Measurements from ENCODE around the gene CPSF3. TPM values are rescaled to one million over a fixed set of nuclear protein-coding genes. Genes with fewer than 3 reads are reported as not detected.

The CPSF3 gene
- total and polyA plus RNA-seq, 9 of the 15 experiments (the other 6 are each of a cell fraction or from before 2014, with no cell fraction given): 54.2 to 151 (median 94.5) TPM

- no TSS peak for BruUV-seq (replicated peaks)
- in situ Hi-C loops (cut with MboI) (no loop called here), intact Hi-C loops (cut with micrococcal nuclease) (no loop called here)
- Histone ChIP-seq H3K27ac (ENCODE audit: extremely low read depth, low read depth, low read length) (no peak overlapping the region), H3K79me2 (ENCODE audit: control insufficient read depth, insufficient read depth, low read length) (no peaks in the 10 kb centered on the region), H3K36me3 (ENCODE audit: control insufficient read depth, insufficient read depth, low read length) (peaks cover 86% of the 10 kb centered on the region), H3K4me2 (ENCODE audit: insufficient read depth, low read length) (no peak overlapping the region), H3K4me3 (no peak overlapping the region), H3K9me1 (ENCODE audit: control insufficient read depth, insufficient read depth, low read length) (no peaks in the 10 kb centered on the region), H4K20me1 (replicated peaks; ENCODE audit: control insufficient read depth, insufficient read depth, low read length) (no peaks in the 10 kb centered on the region), H3K27me3 (ENCODE audit: control insufficient read depth in 2 of 2, insufficient read depth in 2 of 2, low read length in 2 of 2) (no peaks in the 10 kb centered on the region), H3K9me3 (replicated peaks; ENCODE audit: control insufficient read depth, insufficient read depth, low read depth, low read length) (no peaks in the 10 kb centered on the region), H3K9ac (ENCODE audit: insufficient read depth in 1 of 2, low read depth in 2 of 2, low read length in 2 of 2) (no peak overlapping the region), H3K4me1 (replicated peaks in 1 of 2; ENCODE audit: control insufficient read depth in 2 of 2, insufficient read depth in 2 of 2, low read length in 2 of 2) (no peaks in the 10 kb centered on the region), H2AFZ (ENCODE audit: low read depth, low read length) (no peak overlapping the region)
- no peak for FAIRE-seq
- WGBS (ENCODE audit: insufficient coverage, low coverage, missing lambda C conversion rate): 68% methylated on average over 3 of the region's 3 CpGs
- ChIA-PET CTCF (ENCODE audit: low intra/inter-chr PET ratio) (no interaction called here), POLR2A (interaction anchor here (0.6 to 1.7 kb wide), 2 partner anchors 11 to 12 kb away, joined by 3 to 5 read pairs; no protein-coding TSS in a partner anchor)
- TF ChIP-seq THRB (CRISPR knock-in tag; conservative IDR thresholded peaks at IDR 0.05) (no peak), SMARCC2 (IDR thresholded peaks at IDR 0.05; ENCODE audit: low read depth) (no peak), KAT7 (CRISPR knock-in tag; IDR thresholded peaks at IDR 0.05; ENCODE audit: borderline replicate concordance) (no peak), SFPQ (IDR thresholded peaks at IDR 0.05; ENCODE audit: low read depth, low read length) (no peak), ZNF77 (CRISPR knock-in tag; IDR thresholded peaks at IDR 0.05) (no peak), ERF (CRISPR knock-in tag; IDR thresholded peaks at IDR 0.05) (no peak), ZMIZ1 (IDR thresholded peaks at IDR 0.05; ENCODE audit: low read depth in 2 of 2, low read length in 2 of 2) (no peak), KDM1A (IDR thresholded peaks at IDR 0.05) (no peak), CEBPG (CRISPR knock-in tag; IDR thresholded peaks at IDR 0.05) (no peak), CEBPG (tag; conservative IDR thresholded peaks at IDR 0.05 in 1 of 2, IDR thresholded peaks at IDR 0.05 in 1 of 2) (no peak), ZNF408 (CRISPR knock-in tag; IDR thresholded peaks at IDR 0.05; ENCODE audit: low read depth) (no peak), POLR2B (IDR thresholded peaks at IDR 0.05; ENCODE audit: low read depth, partially characterized antibody) (no peak), ETS2 (tag; IDR thresholded peaks at IDR 0.05; ENCODE audit: borderline replicate concordance, poor library complexity, severe bottlenecking) (no peak), RB1 (IDR thresholded peaks at IDR 0.05; ENCODE audit: low read depth) (no peak), FOXP1 (CRISPR knock-in tag; IDR thresholded peaks at IDR 0.05) (no peak), CHD4 (IDR thresholded peaks at IDR 0.05; ENCODE audit: insufficient read depth, insufficient replicate concordance, low read depth, low read length, poor library complexity, severe bottlenecking) (no peak)
- no peak for DNase-seq (ENCODE audit: extremely low read depth in 1 of 4, low spot score in 3 of 4)
- ATAC-seq: no peak
Measured at GRCh38 chr2:9493478-9493877, 70.0 kb downstream of the CPSF3 start.
